GM12878 (cell line): ENCODE data around the gene SH3BP5. TPM values are rescaled to one million over a fixed set of nuclear protein-coding genes. Genes with fewer than 3 reads are reported as not detected.
A peak's percentile ranks its signal among the peaks of the same experiment; 100 is the strongest.

Source experiments
- CBFB ChIP-seq: IDR thresholded peaks from 2 replicates; pipeline ENCODE4 v1.6.1; 2016; ENCODE audit warnings: antibody characterized with exemption, low read depth
- CUX1 ChIP-seq: IDR thresholded peaks from 2 replicates; pipeline ENCODE4 v1.6.1; 2012; ENCODE audit warnings: improper control_type of control experiment, low read depth, low read length; ENCODE audit not compliant: insufficient replicate concordance
- EED ChIP-seq: sonication (generic); IDR thresholded peaks from 2 replicates; pipeline ENCODE4 v1.6.1; 2016; ENCODE audit warnings: antibody characterized with exemption, low read depth
- FOXM1 ChIP-seq: IDR thresholded peaks from 2 replicates; pipeline ENCODE4 v1.6.1; 2012; ENCODE audit warnings: low read depth, mild to moderate bottlenecking, inconsistent platforms, low read length, moderate library complexity
- HDAC6 ChIP-seq: fragments of 200-600 bp; sonication (generic); IDR thresholded peaks from one replicate; pipeline ENCODE4 v1.8.0; 2017; ENCODE audit warnings: antibody characterized with exemption; ENCODE audit not compliant: unreplicated experiment
- MAX ChIP-seq: IDR thresholded peaks from 2 replicates; pipeline ENCODE4 v1.6.1; 2012; ENCODE audit warnings: low read depth, low read length, improper control_type of control experiment
- SIN3A ChIP-seq: IDR thresholded peaks from 2 replicates; pipeline ENCODE4 v1.6.1; 2012; ENCODE audit warnings: low read depth, low read length, improper control_type of control experiment
- SIX5 ChIP-seq: IDR thresholded peaks from 2 replicates; pipeline ENCODE4 v1.6.1; 2011; ENCODE audit warnings: mild to moderate bottlenecking, low read depth, low read length, moderate library complexity; ENCODE audit not compliant: severe bottlenecking
- SMARCA5 ChIP-seq: fragments of 450-650 bp; IDR thresholded peaks from 2 replicates; pipeline ENCODE4 v1.6.1; 2017; ENCODE audit warnings: mild to moderate bottlenecking
- SUZ12 ChIP-seq: fragments of 200-600 bp; sonication (generic); IDR thresholded peaks from one replicate; pipeline ENCODE4 v1.6.1; 2018; ENCODE audit warnings: antibody characterized with exemption, mild to moderate bottlenecking; ENCODE audit not compliant: unreplicated experiment
- TCF3 ChIP-seq: IDR thresholded peaks from 2 replicates; pipeline ENCODE4 v1.6.1; 2012; ENCODE audit warnings: low read depth, mild to moderate bottlenecking, low read length, borderline replicate concordance; ENCODE audit not compliant: insufficient read depth
- WRNIP1 ChIP-seq: IDR thresholded peaks from 2 replicates; pipeline ENCODE4 v1.6.1; 2011; ENCODE audit warnings: low read depth, low read length, improper control_type of control experiment, borderline replicate concordance
- ZZZ3 ChIP-seq: IDR thresholded peaks from 2 replicates; pipeline ENCODE4 v1.6.1; 2011; ENCODE audit warnings: low read depth; ENCODE audit not compliant: control insufficient read depth, insufficient read length
- polyA plus RNA-seq, 11 experiments: library from polyadenylated mRNA; depleted of rRNA in 4 of 11; unstranded in 6 of 11; stranded (reverse) in 5 of 11; fragments of >200 nt; fragmentation: Nextera tagmentation in 4 of 11; fragmentation: Illumina TruSeq in 1 of 11; extraction: Ambion mirVana in 4 of 11; extraction: Trizol in 1 of 11; gene quantifications; 1 replicate in 1 of 11; 2 replicates in 10 of 11; pipeline versions ENCODE4 v1.2.1 to v1.2.3, GENCODE V29; 2011 to 2016; ENCODE audit warnings: inconsistent platforms in 2 of 11, missing spikeins in 2 of 11, low read depth in 1 of 11
- total RNA-seq, 4 experiments: library from RNA; depleted of rRNA in 3 of 4; stranded (reverse); fragments of >200 nt in 3 of 4; fragmentation: Illumina TruSeq in 1 of 4; extraction: Trizol in 1 of 4; gene quantifications; 2 replicates each; pipeline versions ENCODE4 v1.2.1 to v1.2.3, GENCODE V29; 2013 to 2021
- TF ChIP-seq, protein P1 (sequence below): fragments of 450-650 bp; IDR thresholded peaks from 2 replicates; pipeline ENCODE4 v1.6.1; 2017; ENCODE audit warnings: mild to moderate bottlenecking, moderate library complexity
- TF ChIP-seq, protein P2 (sequence below): fragments of 450-650 bp; formaldehyde crosslinking; IDR thresholded peaks from 2 replicates; pipeline ENCODE4 v1.4.0; 2020; ENCODE audit warnings: mild to moderate bottlenecking, moderate library complexity

Gene SH3BP5
- total and polyA plus RNA-seq, 10 of the 15 experiments (the other 5 are each of a cell fraction or from before 2014, with no cell fraction given), result 14.9 to 87.5 (median 43.7) TPM

- TF ChIP-seq, protein P1, sequence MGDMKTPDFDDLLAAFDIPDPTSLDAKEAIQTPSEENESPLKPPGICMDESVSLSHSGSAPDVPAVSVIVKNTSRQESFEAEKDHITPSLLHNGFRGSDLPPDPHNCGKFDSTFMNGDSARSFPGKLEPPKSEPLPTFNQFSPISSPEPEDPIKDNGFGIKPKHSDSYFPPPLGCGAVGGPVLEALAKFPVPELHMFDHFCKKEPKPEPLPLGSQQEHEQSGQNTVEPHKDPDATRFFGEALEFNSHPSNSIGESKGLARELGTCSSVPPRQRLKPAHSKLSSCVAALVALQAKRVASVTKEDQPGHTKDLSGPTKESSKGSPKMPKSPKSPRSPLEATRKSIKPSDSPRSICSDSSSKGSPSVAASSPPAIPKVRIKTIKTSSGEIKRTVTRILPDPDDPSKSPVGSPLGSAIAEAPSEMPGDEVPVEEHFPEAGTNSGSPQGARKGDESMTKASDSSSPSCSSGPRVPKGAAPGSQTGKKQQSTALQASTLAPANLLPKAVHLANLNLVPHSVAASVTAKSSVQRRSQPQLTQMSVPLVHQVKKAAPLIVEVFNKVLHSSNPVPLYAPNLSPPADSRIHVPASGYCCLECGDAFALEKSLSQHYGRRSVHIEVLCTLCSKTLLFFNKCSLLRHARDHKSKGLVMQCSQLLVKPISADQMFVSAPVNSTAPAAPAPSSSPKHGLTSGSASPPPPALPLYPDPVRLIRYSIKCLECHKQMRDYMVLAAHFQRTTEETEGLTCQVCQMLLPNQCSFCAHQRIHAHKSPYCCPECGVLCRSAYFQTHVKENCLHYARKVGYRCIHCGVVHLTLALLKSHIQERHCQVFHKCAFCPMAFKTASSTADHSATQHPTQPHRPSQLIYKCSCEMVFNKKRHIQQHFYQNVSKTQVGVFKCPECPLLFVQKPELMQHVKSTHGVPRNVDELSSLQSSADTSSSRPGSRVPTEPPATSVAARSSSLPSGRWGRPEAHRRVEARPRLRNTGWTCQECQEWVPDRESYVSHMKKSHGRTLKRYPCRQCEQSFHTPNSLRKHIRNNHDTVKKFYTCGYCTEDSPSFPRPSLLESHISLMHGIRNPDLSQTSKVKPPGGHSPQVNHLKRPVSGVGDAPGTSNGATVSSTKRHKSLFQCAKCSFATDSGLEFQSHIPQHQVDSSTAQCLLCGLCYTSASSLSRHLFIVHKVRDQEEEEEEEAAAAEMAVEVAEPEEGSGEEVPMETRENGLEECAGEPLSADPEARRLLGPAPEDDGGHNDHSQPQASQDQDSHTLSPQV, result no peak
- no peak for TF ChIP-seq MAX
- TF ChIP-seq SUZ12, result no peak
- no peak for TF ChIP-seq SMARCA5
- peak; percentile 97 for TF ChIP-seq EED
- no peak for TF ChIP-seq CUX1
- TF ChIP-seq TCF3, result 0 out of 2 replicates have a peak, but pooled peaks have one; percentile 58
- no peak for TF ChIP-seq SIX5
- TF ChIP-seq WRNIP1, result no peak
- no peak for TF ChIP-seq HDAC6
- TF ChIP-seq ZZZ3, result no peak
- peak; percentile 95 for TF ChIP-seq CBFB
- TF ChIP-seq FOXM1, result peak; percentile 59; the same call in 1 of the 2 replicates
- TF ChIP-seq SIN3A, result no peak
- TF ChIP-seq, protein P2, sequence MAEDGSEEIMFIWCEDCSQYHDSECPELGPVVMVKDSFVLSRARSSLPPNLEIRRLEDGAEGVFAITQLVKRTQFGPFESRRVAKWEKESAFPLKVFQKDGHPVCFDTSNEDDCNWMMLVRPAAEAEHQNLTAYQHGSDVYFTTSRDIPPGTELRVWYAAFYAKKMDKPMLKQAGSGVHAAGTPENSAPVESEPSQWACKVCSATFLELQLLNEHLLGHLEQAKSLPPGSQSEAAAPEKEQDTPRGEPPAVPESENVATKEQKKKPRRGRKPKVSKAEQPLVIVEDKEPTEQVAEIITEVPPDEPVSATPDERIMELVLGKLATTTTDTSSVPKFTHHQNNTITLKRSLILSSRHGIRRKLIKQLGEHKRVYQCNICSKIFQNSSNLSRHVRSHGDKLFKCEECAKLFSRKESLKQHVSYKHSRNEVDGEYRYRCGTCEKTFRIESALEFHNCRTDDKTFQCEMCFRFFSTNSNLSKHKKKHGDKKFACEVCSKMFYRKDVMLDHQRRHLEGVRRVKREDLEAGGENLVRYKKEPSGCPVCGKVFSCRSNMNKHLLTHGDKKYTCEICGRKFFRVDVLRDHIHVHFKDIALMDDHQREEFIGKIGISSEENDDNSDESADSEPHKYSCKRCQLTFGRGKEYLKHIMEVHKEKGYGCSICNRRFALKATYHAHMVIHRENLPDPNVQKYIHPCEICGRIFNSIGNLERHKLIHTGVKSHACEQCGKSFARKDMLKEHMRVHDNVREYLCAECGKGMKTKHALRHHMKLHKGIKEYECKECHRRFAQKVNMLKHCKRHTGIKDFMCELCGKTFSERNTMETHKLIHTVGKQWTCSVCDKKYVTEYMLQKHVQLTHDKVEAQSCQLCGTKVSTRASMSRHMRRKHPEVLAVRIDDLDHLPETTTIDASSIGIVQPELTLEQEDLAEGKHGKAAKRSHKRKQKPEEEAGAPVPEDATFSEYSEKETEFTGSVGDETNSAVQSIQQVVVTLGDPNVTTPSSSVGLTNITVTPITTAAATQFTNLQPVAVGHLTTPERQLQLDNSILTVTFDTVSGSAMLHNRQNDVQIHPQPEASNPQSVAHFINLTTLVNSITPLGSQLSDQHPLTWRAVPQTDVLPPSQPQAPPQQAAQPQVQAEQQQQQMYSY (CRISPR knock-in tag), result no peak
Observed at GRCh38 chr3:15291589-15292541, 40.5 kb downstream of the SH3BP5 start (continued).
